ENCODE results near the gene MRPL41. TPM values are rescaled to one million over a fixed set of nuclear protein-coding genes. Genes with fewer than 3 reads are reported as not detected.

Gene MRPL41
- 32.2 and 63.2 TPM in 2 replicates for total RNA-seq

DNA sequence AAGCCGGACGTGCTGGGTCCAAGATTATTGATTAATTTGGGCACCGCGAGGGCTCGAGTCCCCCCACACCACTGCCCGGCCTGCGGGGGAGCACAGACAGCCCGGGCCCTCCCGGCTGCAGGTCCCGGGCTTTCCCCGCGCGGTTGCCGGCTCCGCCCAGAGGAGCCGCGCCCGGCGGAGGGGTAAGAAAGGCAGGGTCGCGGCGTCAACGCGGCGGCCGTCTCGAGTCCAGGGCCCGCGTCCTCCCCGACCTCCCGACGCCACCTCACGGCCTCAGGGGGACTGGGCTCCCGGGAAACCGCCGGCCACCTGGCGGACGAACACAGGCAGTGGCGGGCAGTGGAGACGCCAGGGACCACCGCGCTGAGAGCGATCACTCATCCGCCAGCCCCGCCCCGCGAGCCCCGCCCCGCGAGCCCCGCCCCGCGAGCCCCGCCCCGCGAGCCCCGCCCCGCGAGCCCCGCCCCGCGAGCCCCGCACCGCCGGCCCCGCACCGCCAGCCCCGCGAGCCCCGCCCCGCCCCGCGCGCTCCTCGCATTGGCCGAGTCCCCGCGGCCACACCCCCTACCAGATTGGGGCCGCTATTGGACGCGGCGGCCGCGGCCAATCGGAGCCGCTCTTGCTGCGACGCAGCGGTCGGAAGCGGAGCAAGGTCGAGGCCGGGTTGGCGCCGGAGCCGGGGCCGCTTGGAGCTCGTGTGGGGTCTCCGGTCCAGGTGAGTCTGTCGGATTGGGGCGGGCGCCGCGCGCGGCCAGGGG lies at the start of gene MRPL41:
Gene MRPL41, plus strand, starts transcription at position 616 of the 758 bp plus-strand sequence. CDS start 203 bp downstream, outside the sequence.

DNA sequence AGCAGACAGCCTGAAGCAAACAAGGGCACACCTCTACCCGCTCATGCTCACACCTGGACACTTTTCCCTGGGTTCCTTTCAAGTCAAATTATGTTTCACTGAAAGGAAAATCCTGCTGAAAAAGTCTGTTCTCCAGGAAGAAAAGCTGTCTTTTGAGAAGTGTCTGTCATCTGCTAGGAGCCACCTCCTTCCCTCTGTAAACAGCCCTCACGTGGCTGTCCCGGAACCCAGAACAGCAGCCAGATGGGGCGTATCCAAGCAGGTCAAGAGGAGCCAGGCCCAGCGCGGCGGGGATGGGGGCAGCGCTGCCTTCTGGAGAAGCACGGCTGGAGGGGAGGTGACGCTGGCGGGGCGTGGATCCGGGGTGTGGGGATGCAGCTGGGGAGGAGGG lies 1.5 kb upstream of the MRPL41 start, which contains the start of gene PNPLA7:
Gene PNPLA7, minus strand, starts transcription at position 172 of the 391 bp plus-strand sequence. CDS start 205 bp downstream, outside the sequence.

DNA sequence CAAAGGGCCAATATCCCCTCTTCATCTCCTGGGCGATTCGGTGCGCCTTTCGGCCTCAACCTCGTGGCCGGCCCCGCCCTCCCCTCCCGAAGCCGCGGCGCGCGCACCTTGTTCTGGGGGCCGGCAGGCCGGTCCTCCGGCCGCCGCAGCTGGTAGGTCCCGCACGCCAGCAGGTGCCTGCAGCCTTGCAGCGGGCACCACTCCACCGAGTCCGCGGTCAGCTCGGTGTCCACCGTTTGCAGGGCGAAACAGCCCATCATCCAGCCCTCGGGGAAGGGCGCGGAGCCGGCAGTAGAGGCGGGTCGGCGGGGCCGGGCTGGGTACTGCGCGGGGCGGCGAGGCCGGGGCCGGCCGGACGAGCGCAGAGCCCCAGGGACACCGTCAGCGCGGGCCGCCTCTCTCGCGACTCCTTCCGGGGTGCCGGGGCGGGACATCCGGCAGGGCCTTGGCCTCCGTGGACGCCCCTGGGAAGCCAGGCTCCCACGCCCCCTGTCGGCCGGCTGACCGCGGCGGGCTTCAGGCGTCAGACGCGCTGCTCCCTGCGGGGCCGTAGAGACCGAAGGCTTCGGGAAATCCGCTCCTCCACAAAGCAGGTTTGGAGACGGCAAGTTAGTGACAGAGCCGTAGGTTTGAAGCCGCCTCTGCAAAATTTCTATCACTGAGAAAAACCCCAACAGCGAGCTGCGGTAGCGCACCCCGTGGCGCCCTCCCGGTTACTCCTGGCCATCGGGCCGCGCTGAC lies 27.0 kb downstream of the MRPL41 start, which contains the start of gene DPH7:
Gene DPH7, minus strand, starts transcription at position 408 of the 741 bp plus-strand sequence. Its CDS starts 148 bp downstream, at position 260.

DNA sequence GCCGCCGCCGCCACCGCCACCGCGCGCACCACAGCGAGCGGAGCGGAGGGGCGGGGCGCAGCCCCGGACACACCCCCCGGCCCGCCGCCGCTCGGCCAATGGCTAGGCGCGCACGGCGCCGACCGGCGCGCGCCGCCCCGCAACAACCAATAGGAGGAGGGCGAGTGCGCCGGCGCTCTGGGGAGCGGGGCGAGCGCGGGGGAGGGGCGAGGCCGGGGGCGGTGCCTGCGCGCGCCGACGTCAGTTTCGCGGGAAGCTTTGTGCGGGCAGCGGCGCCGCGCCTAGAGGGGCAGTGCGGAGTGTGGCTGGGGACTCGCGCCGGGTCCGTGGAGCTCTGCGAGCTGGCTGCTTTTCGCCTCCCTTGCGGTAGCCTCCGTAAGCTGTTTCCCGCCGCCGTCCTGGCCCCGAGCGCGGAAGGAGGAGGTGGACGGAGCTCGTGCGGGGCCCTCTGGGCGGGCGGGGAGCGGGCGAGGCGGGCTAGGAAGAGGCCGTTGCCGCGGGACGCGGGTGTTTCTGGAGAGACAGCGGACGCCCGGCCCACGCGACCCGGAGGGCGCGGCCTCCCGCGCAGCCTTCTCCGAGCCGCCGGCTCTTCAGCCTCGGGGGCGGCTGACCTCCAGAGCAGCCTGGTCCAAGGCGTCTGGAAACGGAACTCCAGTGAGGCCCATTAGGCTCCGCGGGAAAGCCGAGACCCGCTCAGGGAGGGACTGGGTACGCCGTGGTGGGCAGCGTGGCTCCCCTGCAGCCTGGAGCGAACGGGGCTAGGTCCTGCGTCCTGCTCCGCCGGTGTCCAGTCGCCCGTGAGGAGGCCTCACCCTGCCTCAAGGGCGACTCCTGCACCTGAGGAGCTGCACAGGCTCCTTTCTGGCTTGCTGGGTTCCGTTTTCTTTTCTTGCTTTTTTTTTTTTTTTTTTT lies 39.0 kb downstream of the MRPL41 start, which contains the start of gene ZMYND19:
Gene ZMYND19, minus strand, starts transcription at position 44 of the 915 bp plus-strand sequence. CDS start 249 bp downstream, outside the sequence.

Other genes starting within 250 kb of the MRPL41 start
- gene NRARP, start 249.6 kb upstream of the MRPL41 start, total RNA-seq: 6.2 and 23.3 TPM in 2 replicates
- gene EXD3, start 128.7 kb upstream of the MRPL41 start, total RNA-seq: 6.5 and 10.6 TPM in 2 replicates
- 0.68 and 3.3 TPM in 2 replicates for gene NOXA1, start 128.5 kb upstream of the MRPL41 start, total RNA-seq
- 0.36 TPM in 1 of 2 replicates, not detected in the other for gene ENTPD8, start 110.5 kb upstream of the MRPL41 start, total RNA-seq
- gene NSMF, start 92.5 kb upstream of the MRPL41 start, total RNA-seq: 18.8 and 30.0 TPM in 2 replicates
- gene PNPLA7, start 1.5 kb upstream of the MRPL41 start, total RNA-seq: under 0.01 and 0.43 TPM in 2 replicates
- gene DPH7, start 27.0 kb downstream of the MRPL41 start, total RNA-seq: 23.6 and 23.7 TPM in 2 replicates
- 27.5 and 40.3 TPM in 2 replicates for gene ZMYND19, start 38.6 kb downstream of the MRPL41 start, total RNA-seq
- 98.4 and 104 TPM in 2 replicates for gene ARRDC1, start 53.8 kb downstream of the MRPL41 start, total RNA-seq
- 47.2 and 82.1 TPM in 2 replicates for gene EHMT1, start 67.1 kb downstream of the MRPL41 start, total RNA-seq